Adrenal gland (tissue), 12 donors: Measurements from ENCODE around the gene ZBTB14. TPM values are rescaled to one million over a fixed set of nuclear protein-coding genes. Genes with fewer than 3 reads are reported as not detected.

Source experiments
- DNase-seq, 7 donors: peaks; one replicate each; pipeline ENCODE4 v3.0.0-alpha.2; 2019 to 2020
- H3K27ac ChIP-seq, 5 donors: fragments of 200-600 bp; sonication (generic) in 4 of 5; 1 replicate in 3 of 5; 2 replicates in 2 of 5; pipeline versions ENCODE4 v1.5.1 to v1.8.0; 2016 to 2020; ENCODE audit warnings: mild to moderate bottlenecking in 1 of 5
- H3K27me3 ChIP-seq: fragments of 200-600 bp; 2 replicates; pipeline ENCODE4 v1.8.0; 2021
- H3K36me3 ChIP-seq, 2 donors: fragments of 200-600 bp; replicated peaks in 1 of 2; 1 replicate in 1 of 2; 2 replicates in 1 of 2; pipeline versions ENCODE4 v1.5.1 to v1.8.0; 2018 to 2022
- H3K4me1 ChIP-seq, 2 donors: fragments of 200-600 bp; replicated peaks in 1 of 2; 1 replicate in 1 of 2; 2 replicates in 1 of 2; pipeline versions ENCODE4 v1.5.1 to v1.8.0; 2018 to 2021
- H3K4me3 ChIP-seq, 4 donors: fragments of 200-600 bp; sonication (generic) in 3 of 4; one replicate each; pipeline ENCODE4 v1.5.1; 2016 to 2018
- H3K9me3 ChIP-seq, 3 donors: fragments of 200-600 bp; sonication (generic) in 1 of 3; replicated peaks in 1 of 3; 1 replicate in 2 of 3; 2 replicates in 1 of 3; pipeline versions ENCODE4 v1.5.1 to v1.8.0; 2016 to 2021
- CTCF ChIP-seq, 6 experiments: fragments of 450-650 bp in 4 of 6; fragments of 200-600 bp in 2 of 6; sonication (generic) in 1 of 6; IDR thresholded peaks; 1 replicate in 5 of 6; 2 replicates in 1 of 6; pipeline versions ENCODE4 v1.5.1 to v1.8.0; 2016 to 2021; ENCODE audit warnings: antibody characterized with exemption in 6 of 6, mild to moderate bottlenecking in 2 of 6, moderate library complexity in 1 of 6
- POLR2A ChIP-seq, 2 donors: fragments of 450-650 bp; IDR thresholded peaks; one replicate each; pipeline ENCODE4 v1.6.1; 2017; ENCODE audit warnings: antibody characterized with exemption in 2 of 2, mild to moderate bottlenecking in 2 of 2, moderate library complexity in 1 of 2
- WGBS, 4 donors: extraction: QIAGEN DNeasy Blood & Tissue Kit in 2 of 4; methylation state at CpG; one replicate each; pipeline versions ENCODE4 v1.1.5 to v1.1.7; 2013 to 2017; 5-methylcytosine and 5-hydroxymethylcytosine counted together
- intact Hi-C, 2 donors: fragments of 100-400 bp; cut with DNase I; formaldehyde crosslinking; loops; one replicate each; pipeline versions ENCODE4 v1.14.1 to v1.15.0; 2022 to 2023
- polyA plus RNA-seq, 3 donors: library from polyadenylated mRNA; stranded (reverse); fragments of 200-250 nt in 2 of 3; fragments of 350-450 nt in 1 of 3; fragmentation: Illumina TruSeq in 1 of 3; extraction: RNeasy Lipid Tissue Mini Kit (QIAGEN cat#74804) in 1 of 3; gene quantifications; one replicate each; pipeline ENCODE4 v1.2.3, GENCODE V29; 2013 to 2014
- total RNA-seq, 9 donors: library from RNA; depleted of rRNA in 4 of 9; stranded (reverse); fragments of >200 nt in 4 of 9; fragments of 120-200 nt in 1 of 9; fragmentation: NEBNext Ultra II Directional in 1 of 9; extraction: Animal tissue kit (Norgen Biotek cat#: 25700) in 1 of 9; gene quantifications; one replicate each; pipeline versions ENCODE4 v1.1.0 to v1.2.4, GENCODE V29; 2013 to 2023
- donor health status: healthy with polysubstance abuse.
- donor health status: Bipolar disorder and iron deficiency.
- donor health status: DM: yes; HTN: yes; CAD: no.
- donor health status: DM: no; HTN: no; CAD: no.
- donor health status: DM: no; HTN: no; CAD: no.
- donor health status: DM: yes; HTN: yes; CAD: no.

Gene ZBTB14
- total and polyA plus RNA-seq, 12 donors = 5.9 to 16.4 (median 10.6) TPM

GRCh38 chr18:5294113-5294456 lies 1.4 kb downstream of the ZBTB14 start:
- peak overlapping the region in 3 of 4 donors; percentile 12 to 96 (median 90) for H3K4me3 ChIP-seq
- no peak for TF ChIP-seq CTCF (IDR thresholded peaks at IDR 0.05)
- intact Hi-C loops = loop anchor here in 1 of 2 donors (10.0 kb wide), 1 partner anchor 251 kb away; the partner anchor contains the start of gene EPB41L3
- no peaks in the 10 kb centered on the region for H3K27me3 ChIP-seq
- no peak for DNase-seq
- 56 to 62% (median 58%) methylated on average over 5 of the region's 5 CpGs for WGBS, 4 donors
- peak overlapping the region in 4 of 5 donors; percentile 87 to 99 (median 96) for H3K27ac ChIP-seq
- H3K9me3 ChIP-seq = no peaks in the 10 kb centered on the region
- H3K4me1 ChIP-seq = peaks cover 0 to 19% of the 10 kb centered on the region in 2 donors
- H3K36me3 ChIP-seq = peaks cover 0 to 21% of the 10 kb centered on the region in 2 donors

- no peak overlapping the region for H3K4me3 ChIP-seq
- H3K36me3 ChIP-seq = peaks cover 0 to 21% of the 10 kb centered on the region in 2 donors
- H3K27me3 ChIP-seq = no peaks in the 10 kb centered on the region
- intact Hi-C loops = no loop called here
- no peak for DNase-seq
- H3K9me3 ChIP-seq = no peaks in the 10 kb centered on the region
- no peak for TF ChIP-seq POLR2A (IDR thresholded peaks at IDR 0.05)
- TF ChIP-seq CTCF (IDR thresholded peaks at IDR 0.05) = no peak
- H3K4me1 ChIP-seq = peaks cover 0 to 14% of the 10 kb centered on the region in 2 donors
- 63 to 85% (median 71%) methylated on average over 2 of the region's 2 CpGs for WGBS, 4 donors
- H3K27ac ChIP-seq = no peak overlapping the region
These were observed 7.0 kb downstream of the ZBTB14 start for GRCh38 chr18:5288517-5288935.

- Histone ChIP-seq H3K9me3 (no peaks in the 10 kb centered on the region), H3K27me3 (no peaks in the 10 kb centered on the region), H3K4me3 (no peak overlapping the region), H3K27ac (no peak overlapping the region), H3K36me3 (peaks cover 0 to 21% of the 10 kb centered on the region in 2 donors), H3K4me1 (peaks cover 0 to 8% of the 10 kb centered on the region in 2 donors)
- no peak for DNase-seq
- intact Hi-C loops = no loop called here
- TF ChIP-seq CTCF (IDR thresholded peaks at IDR 0.05) = no peak
- no peak for TF ChIP-seq POLR2A (IDR thresholded peaks at IDR 0.05)
- WGBS, 4 donors = 50 to 85% (median 70%) methylated on average over 2 of the region's 2 CpGs
These were observed 7.7 kb downstream of the ZBTB14 start for GRCh38 chr18:5287854-5288253.

GRCh38 chr18:5286525-5286924 lies 9.0 kb downstream of the ZBTB14 start:
- intact Hi-C loops = no loop called here
- Histone ChIP-seq H3K4me3 (no peak overlapping the region), H3K9me3 (no peaks in the 10 kb centered on the region), H3K27ac (no peak overlapping the region), H3K36me3 (peaks cover 0 to 13% of the 10 kb centered on the region in 2 donors), H3K4me1 (peaks cover 0 to 8% of the 10 kb centered on the region in 2 donors), H3K27me3 (no peaks in the 10 kb centered on the region)
- TF ChIP-seq CTCF (IDR thresholded peaks at IDR 0.05) = no peak
- TF ChIP-seq POLR2A (IDR thresholded peaks at IDR 0.05) = no peak
- DNase-seq = no peak
